MM.1S (cell line): ENCODE data around the gene MTCP1.

Experiments used
- EZH2 ChIP-seq: fragments of 300-600 bp; sonication (generic); optimal IDR thresholded peaks from 2 replicates; pipeline ENCODE3; 2017; ENCODE audit warnings: low read depth, mild to moderate bottlenecking, antibody characterized with exemption, low read length, mixed read lengths
- TF ChIP-seq, protein P1 (sequence below): fragments of 300-600 bp; sonication (generic); IDR thresholded peaks from 2 replicates; pipeline ENCODE4 v1.5.1; 2016; ENCODE audit warnings: antibody characterized with exemption, low read length, mixed read lengths

DNA sequence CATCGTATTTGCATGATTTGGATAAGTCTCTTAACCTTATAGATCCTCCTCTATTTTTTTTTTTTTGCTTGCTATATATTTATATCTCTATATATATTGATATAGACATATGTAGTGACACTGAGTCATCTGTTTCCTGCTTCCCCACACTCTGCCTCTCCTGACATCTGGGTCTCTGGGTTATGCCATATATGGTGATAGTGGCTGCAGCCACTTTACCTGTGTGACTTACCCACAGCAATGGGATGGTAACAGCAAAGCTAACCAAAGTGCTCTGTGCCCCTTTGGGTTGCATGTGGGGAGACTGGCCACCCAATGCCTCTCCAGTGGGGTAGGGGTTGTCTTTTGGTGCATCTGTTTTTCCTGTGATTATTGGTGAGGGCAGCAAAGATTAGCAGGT, 14.5 kb downstream of the MTCP1 start:
- TF ChIP-seq, protein P1, sequence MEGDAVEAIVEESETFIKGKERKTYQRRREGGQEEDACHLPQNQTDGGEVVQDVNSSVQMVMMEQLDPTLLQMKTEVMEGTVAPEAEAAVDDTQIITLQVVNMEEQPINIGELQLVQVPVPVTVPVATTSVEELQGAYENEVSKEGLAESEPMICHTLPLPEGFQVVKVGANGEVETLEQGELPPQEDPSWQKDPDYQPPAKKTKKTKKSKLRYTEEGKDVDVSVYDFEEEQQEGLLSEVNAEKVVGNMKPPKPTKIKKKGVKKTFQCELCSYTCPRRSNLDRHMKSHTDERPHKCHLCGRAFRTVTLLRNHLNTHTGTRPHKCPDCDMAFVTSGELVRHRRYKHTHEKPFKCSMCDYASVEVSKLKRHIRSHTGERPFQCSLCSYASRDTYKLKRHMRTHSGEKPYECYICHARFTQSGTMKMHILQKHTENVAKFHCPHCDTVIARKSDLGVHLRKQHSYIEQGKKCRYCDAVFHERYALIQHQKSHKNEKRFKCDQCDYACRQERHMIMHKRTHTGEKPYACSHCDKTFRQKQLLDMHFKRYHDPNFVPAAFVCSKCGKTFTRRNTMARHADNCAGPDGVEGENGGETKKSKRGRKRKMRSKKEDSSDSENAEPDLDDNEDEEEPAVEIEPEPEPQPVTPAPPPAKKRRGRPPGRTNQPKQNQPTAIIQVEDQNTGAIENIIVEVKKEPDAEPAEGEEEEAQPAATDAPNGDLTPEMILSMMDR, result no peak
- TF ChIP-seq EZH2, result no peak
